ENCODE data around the gene BSPRY.

DNA sequence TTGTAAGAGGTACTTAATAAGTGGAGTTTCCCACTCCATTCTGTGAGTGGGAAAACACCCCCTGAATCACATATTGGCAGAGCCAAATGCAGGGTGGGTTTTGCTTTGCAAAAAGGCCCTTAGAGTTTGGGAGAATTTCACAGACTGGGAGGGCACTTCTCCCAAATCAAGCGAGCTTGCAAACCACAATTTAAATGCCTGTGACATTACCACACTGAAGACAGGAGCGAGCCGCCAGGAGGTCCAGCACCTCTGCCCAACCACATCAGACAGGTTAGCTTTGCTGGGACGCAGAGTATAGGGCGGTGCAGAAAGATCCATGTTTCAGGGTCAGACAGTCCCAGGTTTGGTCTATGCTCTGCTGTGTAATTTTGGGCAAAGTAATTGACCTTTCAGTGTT is 49.5 kb downstream of the BSPRY start:
- TF ChIP-seq, protein P1, sequence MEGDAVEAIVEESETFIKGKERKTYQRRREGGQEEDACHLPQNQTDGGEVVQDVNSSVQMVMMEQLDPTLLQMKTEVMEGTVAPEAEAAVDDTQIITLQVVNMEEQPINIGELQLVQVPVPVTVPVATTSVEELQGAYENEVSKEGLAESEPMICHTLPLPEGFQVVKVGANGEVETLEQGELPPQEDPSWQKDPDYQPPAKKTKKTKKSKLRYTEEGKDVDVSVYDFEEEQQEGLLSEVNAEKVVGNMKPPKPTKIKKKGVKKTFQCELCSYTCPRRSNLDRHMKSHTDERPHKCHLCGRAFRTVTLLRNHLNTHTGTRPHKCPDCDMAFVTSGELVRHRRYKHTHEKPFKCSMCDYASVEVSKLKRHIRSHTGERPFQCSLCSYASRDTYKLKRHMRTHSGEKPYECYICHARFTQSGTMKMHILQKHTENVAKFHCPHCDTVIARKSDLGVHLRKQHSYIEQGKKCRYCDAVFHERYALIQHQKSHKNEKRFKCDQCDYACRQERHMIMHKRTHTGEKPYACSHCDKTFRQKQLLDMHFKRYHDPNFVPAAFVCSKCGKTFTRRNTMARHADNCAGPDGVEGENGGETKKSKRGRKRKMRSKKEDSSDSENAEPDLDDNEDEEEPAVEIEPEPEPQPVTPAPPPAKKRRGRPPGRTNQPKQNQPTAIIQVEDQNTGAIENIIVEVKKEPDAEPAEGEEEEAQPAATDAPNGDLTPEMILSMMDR (IDR thresholded peaks at IDR 0.05): no peak
- no peak for TF ChIP-seq POLR2A (IDR thresholded peaks at IDR 0.05)
- TF ChIP-seq EP300 (IDR thresholded peaks at IDR 0.05; ENCODE audit: low read depth): no peak

Measured in transverse colon (tissue), 3 donors.